Left lung (tissue), 10 donors: ENCODE data around the gene RGS7. TPM values are rescaled to one million over a fixed set of nuclear protein-coding genes. Genes with fewer than 3 reads are reported as not detected.

Experiments used
- ATAC-seq: fragments of 200-7000 bp; cut with Tn5 transposase; one replicate; pipeline ENCODE4 v1.9.1; 2020; ENCODE audit warnings: moderate library complexity
- DNase-seq, 4 donors: peaks; one replicate each; pipeline ENCODE4 v3.0.0-alpha.2; 2013 to 2020
- H3K27ac ChIP-seq, 2 donors: fragments of 200-600 bp; sonication (generic) in 1 of 2; one replicate each; pipeline versions ENCODE4 v1.5.0 to v1.8.0; 2020 to 2021
- H3K27me3 ChIP-seq, 2 donors: fragments of 200-600 bp; sonication (generic) in 1 of 2; one replicate each; pipeline versions ENCODE4 v1.5.0 to v1.8.0; 2020 to 2021
- H3K36me3 ChIP-seq, 2 donors: fragments of 200-600 bp; sonication (generic) in 1 of 2; one replicate each; pipeline versions ENCODE4 v1.5.0 to v1.8.0; 2020 to 2021
- H3K4me1 ChIP-seq, 2 donors: fragments of 200-600 bp; one replicate each; pipeline ENCODE4 v1.8.0; 2021
- H3K4me3 ChIP-seq, 2 donors: fragments of 200-600 bp; sonication (generic) in 1 of 2; one replicate each; pipeline versions ENCODE4 v1.5.0 to v1.8.0; 2020 to 2021; ENCODE audit warnings: mild to moderate bottlenecking in 1 of 2
- H3K9me3 ChIP-seq, 2 donors: fragments of 200-600 bp; sonication (generic) in 1 of 2; one replicate each; pipeline versions ENCODE4 v1.5.0 to v1.8.0; 2020 to 2021
- intact Hi-C, 2 donors: fragments of 100-400 bp; cut with DNase I; formaldehyde crosslinking; loops; one replicate each; pipeline versions ENCODE4 v1.11.2 to v1.14.2; 2022
- polyA plus RNA-seq, 6 donors: library from polyadenylated mRNA; unstranded; fragments of 120-200 nt; gene quantifications; one replicate each; pipeline ENCODE4 v1.2.1, GENCODE V29; 2013; ENCODE audit not compliant: insufficient read length in 6 of 6
- total RNA-seq, 2 donors: library from RNA; stranded (reverse); fragmentation: NEBNext Ultra II Directional; extraction: Animal tissue kit (Norgen Biotek cat#: 25700); gene quantifications; one replicate each; pipeline ENCODE4 v1.2.1, GENCODE V29; 2021
- TF ChIP-seq, protein P1 (sequence below), 2 donors: fragments of 200-600 bp; sonication (generic) in 1 of 2; IDR thresholded peaks; one replicate each; pipeline versions ENCODE4 v1.5.0 to v1.8.0; 2021; ENCODE audit warnings: antibody characterized with exemption in 2 of 2
- donor health status: DM: no; HTN: yes; CAD: no.
- donor health status: DM: no; HTN: no; CAD: no.

RGS7 gene
- total and polyA plus RNA-seq, 8 donors, result 0.11 to 0.43 (median 0.30) TPM; not detected in 2

DNA sequence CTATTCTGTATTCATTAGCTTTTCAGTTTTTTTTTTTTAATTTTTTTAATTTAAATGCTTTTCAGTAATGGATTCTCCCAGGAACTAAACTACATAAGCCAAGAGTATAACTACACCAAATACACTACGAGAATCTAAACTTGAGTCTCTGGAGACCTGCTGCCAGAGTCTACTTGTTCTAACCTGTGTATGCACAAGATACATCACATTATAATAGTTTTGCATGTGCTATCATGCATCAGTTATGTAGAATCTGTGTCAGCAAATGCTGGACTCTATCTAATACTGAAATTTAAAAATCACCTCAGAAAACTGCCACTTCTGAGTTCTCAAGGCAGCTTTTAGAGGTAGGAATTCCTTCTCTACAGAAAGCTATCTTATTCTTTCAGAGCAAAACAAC is 598.7 kb downstream of the RGS7 start:
- Histone ChIP-seq H3K27ac (no peak overlapping the region), H3K27me3 (no peaks in the 10 kb centered on the region), H3K4me3 (no peak overlapping the region), H3K36me3 (no peaks in the 10 kb centered on the region), H3K9me3 (no peaks in the 10 kb centered on the region), H3K4me1 (no peaks in the 10 kb centered on the region)
- ATAC-seq, result no peak
- intact Hi-C loops, result no loop called here
- DNase-seq, result no peak
- TF ChIP-seq, protein P1, sequence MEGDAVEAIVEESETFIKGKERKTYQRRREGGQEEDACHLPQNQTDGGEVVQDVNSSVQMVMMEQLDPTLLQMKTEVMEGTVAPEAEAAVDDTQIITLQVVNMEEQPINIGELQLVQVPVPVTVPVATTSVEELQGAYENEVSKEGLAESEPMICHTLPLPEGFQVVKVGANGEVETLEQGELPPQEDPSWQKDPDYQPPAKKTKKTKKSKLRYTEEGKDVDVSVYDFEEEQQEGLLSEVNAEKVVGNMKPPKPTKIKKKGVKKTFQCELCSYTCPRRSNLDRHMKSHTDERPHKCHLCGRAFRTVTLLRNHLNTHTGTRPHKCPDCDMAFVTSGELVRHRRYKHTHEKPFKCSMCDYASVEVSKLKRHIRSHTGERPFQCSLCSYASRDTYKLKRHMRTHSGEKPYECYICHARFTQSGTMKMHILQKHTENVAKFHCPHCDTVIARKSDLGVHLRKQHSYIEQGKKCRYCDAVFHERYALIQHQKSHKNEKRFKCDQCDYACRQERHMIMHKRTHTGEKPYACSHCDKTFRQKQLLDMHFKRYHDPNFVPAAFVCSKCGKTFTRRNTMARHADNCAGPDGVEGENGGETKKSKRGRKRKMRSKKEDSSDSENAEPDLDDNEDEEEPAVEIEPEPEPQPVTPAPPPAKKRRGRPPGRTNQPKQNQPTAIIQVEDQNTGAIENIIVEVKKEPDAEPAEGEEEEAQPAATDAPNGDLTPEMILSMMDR (IDR thresholded peaks at IDR 0.05), result no peak

DNA sequence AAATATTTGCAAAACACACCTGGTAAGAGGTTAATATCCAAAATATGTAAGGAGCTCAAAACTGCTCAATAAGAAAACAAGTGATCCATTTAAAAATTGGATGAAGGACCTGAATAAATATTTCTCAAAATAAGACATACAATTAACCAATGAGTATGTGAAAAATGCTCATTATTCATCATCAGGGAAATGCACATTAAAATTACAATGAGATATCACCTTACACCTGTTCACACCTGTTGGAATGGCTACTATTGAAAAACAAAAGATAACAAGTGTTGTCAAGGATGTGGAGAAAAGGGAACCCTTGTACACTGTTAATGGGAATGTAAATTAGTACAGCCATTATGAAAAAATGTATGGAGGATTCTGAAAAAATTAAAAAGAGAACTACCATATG is 609.1 kb downstream of the RGS7 start:
- Histone ChIP-seq H3K9me3 (no peaks in the 10 kb centered on the region), H3K27me3 (no peaks in the 10 kb centered on the region), H3K36me3 (no peaks in the 10 kb centered on the region), H3K4me1 (no peaks in the 10 kb centered on the region), H3K4me3 (no peak overlapping the region), H3K27ac (no peak overlapping the region)
- DNase-seq, result no peak
- TF ChIP-seq, protein P1 (IDR thresholded peaks at IDR 0.05), result no peak
- intact Hi-C loops, result no loop called here
- ATAC-seq, result no peak

DNA sequence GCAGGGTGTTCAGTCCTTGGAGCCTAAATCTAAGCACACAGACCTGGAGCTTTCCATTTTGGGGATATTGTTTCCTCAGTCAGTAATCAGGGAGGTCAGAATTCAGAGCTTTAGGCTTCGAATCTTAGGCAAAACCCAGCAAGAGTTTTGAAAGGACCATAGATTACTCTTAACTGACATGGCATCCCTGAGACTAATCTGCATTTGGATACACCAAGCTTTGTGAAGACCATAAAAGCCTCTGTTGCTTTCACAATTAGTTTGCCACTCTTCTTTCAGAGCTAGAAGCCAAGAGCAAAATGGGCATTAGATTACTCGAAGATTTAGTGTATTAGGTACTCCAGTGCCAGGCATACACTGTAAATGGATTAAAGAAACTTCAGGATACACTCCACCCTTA is 613.3 kb downstream of the RGS7 start:
- Histone ChIP-seq H3K4me1 (no peaks in the 10 kb centered on the region), H3K4me3 (no peak overlapping the region), H3K9me3 (no peaks in the 10 kb centered on the region), H3K36me3 (no peaks in the 10 kb centered on the region), H3K27me3 (no peaks in the 10 kb centered on the region), H3K27ac (no peak overlapping the region)
- DNase-seq (no peak), ATAC-seq (no peak)
- TF ChIP-seq, protein P1 (IDR thresholded peaks at IDR 0.05), result no peak
- intact Hi-C loops, result no loop called here

DNA sequence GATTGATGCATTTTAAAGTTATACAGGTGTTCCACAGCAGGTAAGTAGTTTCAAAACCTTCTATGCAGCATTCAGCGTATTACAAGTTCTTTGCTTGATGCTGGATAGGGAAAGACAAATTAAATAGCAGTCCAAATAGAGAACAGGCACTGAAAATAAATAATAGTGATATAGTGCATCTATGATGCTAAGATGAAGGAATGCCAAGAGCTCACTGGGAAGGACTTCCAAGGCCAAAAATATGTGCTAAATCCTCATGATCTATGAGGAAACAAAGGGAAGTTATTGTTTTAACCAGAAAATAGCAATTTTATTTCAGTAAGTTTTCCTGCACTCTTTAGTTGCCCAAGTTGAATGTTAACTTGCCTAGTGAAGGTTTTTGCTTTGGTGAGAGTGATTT is 617.3 kb downstream of the RGS7 start:
- Histone ChIP-seq H3K9me3 (no peaks in the 10 kb centered on the region), H3K27ac (no peak overlapping the region), H3K36me3 (no peaks in the 10 kb centered on the region), H3K27me3 (no peaks in the 10 kb centered on the region), H3K4me3 (no peak overlapping the region), H3K4me1 (no peaks in the 10 kb centered on the region)
- intact Hi-C loops, result no loop called here
- ATAC-seq, result no peak
- no peak for DNase-seq
- TF ChIP-seq, protein P1 (IDR thresholded peaks at IDR 0.05), result no peak

DNA sequence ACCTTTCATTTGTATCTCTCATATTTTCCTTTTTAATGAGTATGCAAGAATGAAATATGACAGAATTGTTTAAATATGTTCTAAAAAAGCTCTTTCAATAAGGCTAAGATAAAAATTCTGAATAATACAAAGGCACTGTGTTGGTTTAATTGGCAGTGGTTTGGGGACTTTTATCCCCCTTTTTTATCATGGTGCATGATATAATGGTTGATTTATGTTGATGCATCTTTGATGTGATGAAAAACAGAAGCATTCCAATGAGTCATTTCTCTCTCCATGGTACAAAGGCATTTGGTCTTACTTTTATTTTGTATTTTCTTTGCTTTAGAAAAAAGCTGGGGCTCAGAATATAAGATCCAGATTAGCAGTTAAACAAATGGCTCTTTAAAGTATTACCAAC is 617.9 kb downstream of the RGS7 start:
- Histone ChIP-seq H3K4me3 (no peak overlapping the region), H3K27me3 (no peaks in the 10 kb centered on the region), H3K27ac (no peak overlapping the region), H3K9me3 (no peaks in the 10 kb centered on the region), H3K36me3 (no peaks in the 10 kb centered on the region), H3K4me1 (no peaks in the 10 kb centered on the region)
- DNase-seq (no peak), ATAC-seq (no peak)
- TF ChIP-seq, protein P1 (IDR thresholded peaks at IDR 0.05), result no peak
- intact Hi-C loops, result no loop called here
